ENCODE results near the gene ALDH5A1. TPM values are rescaled to one million over a fixed set of nuclear protein-coding genes. Genes with fewer than 3 reads are reported as not detected.
A peak's percentile ranks its signal among the peaks of the same experiment; 100 is the strongest.

ALDH5A1 gene
- total RNA-seq, 1 experiment from 2014 or later: 19.1 TPM

DNA sequence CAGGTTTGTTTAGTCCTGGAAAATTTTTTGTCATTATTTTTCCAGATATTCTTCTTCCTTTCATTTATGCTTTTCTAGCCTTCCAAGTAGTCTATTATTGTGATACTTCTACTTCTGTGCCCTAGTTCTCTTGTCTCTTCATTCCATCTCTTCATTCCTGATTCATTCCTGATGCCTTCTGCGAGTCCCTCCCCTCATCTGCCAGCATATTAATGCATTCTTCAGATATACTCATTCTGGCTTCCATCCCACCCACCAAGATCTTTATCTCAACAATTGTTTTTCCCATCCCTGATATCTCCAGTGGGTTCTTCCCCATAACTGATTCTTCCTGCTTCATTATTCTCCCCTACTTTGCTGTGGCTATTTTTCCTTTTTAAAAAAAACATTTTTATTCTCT, 35.2 kb downstream of the ALDH5A1 start:
- TF ChIP-seq, protein P1, sequence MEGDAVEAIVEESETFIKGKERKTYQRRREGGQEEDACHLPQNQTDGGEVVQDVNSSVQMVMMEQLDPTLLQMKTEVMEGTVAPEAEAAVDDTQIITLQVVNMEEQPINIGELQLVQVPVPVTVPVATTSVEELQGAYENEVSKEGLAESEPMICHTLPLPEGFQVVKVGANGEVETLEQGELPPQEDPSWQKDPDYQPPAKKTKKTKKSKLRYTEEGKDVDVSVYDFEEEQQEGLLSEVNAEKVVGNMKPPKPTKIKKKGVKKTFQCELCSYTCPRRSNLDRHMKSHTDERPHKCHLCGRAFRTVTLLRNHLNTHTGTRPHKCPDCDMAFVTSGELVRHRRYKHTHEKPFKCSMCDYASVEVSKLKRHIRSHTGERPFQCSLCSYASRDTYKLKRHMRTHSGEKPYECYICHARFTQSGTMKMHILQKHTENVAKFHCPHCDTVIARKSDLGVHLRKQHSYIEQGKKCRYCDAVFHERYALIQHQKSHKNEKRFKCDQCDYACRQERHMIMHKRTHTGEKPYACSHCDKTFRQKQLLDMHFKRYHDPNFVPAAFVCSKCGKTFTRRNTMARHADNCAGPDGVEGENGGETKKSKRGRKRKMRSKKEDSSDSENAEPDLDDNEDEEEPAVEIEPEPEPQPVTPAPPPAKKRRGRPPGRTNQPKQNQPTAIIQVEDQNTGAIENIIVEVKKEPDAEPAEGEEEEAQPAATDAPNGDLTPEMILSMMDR (conservative IDR thresholded peaks at IDR 0.05): no peak
- TF ChIP-seq EZH2 (IDR thresholded peaks at IDR 0.05; ENCODE audit: low read depth): no peak
- intact Hi-C loops (cut with micrococcal nuclease; ENCODE audit: unreplicated experiment): loop anchor here (10.0 kb wide), 1 partner anchor 485 kb away; no protein-coding TSS in a partner anchor
- POLR2A ChIA-PET (ENCODE audit: unreplicated experiment): no interaction called here
- Histone ChIP-seq H3K27me3 (ENCODE audit: insufficient read depth, low read depth) (no peaks in the 10 kb centered on the region), H3K9me3 (ENCODE audit: insufficient read depth, low read depth) (no peaks in the 10 kb centered on the region), H3K36me3 (ENCODE audit: low read depth) (no peaks in the 10 kb centered on the region), H3K4me2 (no peak overlapping the region), H2AFZ (no peak overlapping the region), H3F3A (ENCODE audit: insufficient read depth, low read depth) (no peaks in the 10 kb centered on the region), H4K20me1 (ENCODE audit: insufficient read depth) (no peaks in the 10 kb centered on the region), H3K79me2 (ENCODE audit: low read depth) (no peaks in the 10 kb centered on the region), H3K4me3 (no peak overlapping the region), H3K27ac (no peak overlapping the region), H3K9me2 (ENCODE audit: insufficient read depth) (no peaks in the 10 kb centered on the region), H3K4me1 (replicated peaks; ENCODE audit: insufficient read depth) (no peaks in the 10 kb centered on the region)
- BruUV-seq (replicated peaks): no TSS peak
- CTCF ChIA-PET: interaction anchor here (0.6 kb wide), 1 partner anchor 1582 kb away, joined by 4 read pairs; no protein-coding TSS in a partner anchor
- no peak for DNase-seq

DNA sequence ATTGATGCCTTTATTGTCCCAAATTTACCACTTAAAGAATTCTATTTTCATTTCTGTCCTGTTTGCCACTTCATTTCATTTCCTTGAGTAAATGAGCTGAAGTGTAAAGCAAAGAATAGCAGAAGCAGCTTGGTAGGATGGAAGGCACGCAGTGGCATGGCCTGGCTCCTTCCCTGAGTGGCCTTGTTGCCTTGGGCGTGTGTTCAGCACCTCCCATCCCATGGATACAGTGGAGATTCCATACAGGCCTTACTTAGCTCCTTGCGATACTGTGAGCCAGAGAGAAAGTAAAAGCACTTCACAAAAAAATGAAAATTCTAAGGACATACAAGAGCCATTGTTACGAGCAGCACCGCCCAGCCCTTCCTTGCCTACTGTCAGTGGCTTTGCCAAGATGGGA, 39.6 kb downstream of the ALDH5A1 start:
- no peak overlapping the region for H3K27ac ChIP-seq
- no peaks in the 10 kb centered on the region for H3F3A ChIP-seq (ENCODE audit: insufficient read depth, low read depth)
- H3K27me3 ChIP-seq (ENCODE audit: insufficient read depth, low read depth): no peaks in the 10 kb centered on the region
- no peak overlapping the region for H3K4me2 ChIP-seq
- no peak for DNase-seq
- POLR2A ChIA-PET (ENCODE audit: unreplicated experiment): no interaction called here
- CTCF ChIA-PET: no interaction called here
- H3K4me3 ChIP-seq: no peak overlapping the region
- no peak overlapping the region for H2AFZ ChIP-seq
- no peak for TF ChIP-seq EZH2 (IDR thresholded peaks at IDR 0.05; ENCODE audit: low read depth)
- TF ChIP-seq, protein P1 (conservative IDR thresholded peaks at IDR 0.05): no peak
- BruUV-seq (replicated peaks): no TSS peak
- intact Hi-C loops (cut with micrococcal nuclease; ENCODE audit: unreplicated experiment): no loop called here
- H3K4me1 ChIP-seq (replicated peaks; ENCODE audit: insufficient read depth): no peaks in the 10 kb centered on the region
- H3K36me3 ChIP-seq (ENCODE audit: low read depth): peaks cover 5% of the 10 kb centered on the region; the same call in 1 of the 2 replicates
- no peaks in the 10 kb centered on the region for H4K20me1 ChIP-seq (ENCODE audit: insufficient read depth)
- no peaks in the 10 kb centered on the region for H3K9me2 ChIP-seq (ENCODE audit: insufficient read depth)
- H3K79me2 ChIP-seq (ENCODE audit: low read depth): no peaks in the 10 kb centered on the region
- no peaks in the 10 kb centered on the region for H3K9me3 ChIP-seq (ENCODE audit: insufficient read depth, low read depth)

DNA sequence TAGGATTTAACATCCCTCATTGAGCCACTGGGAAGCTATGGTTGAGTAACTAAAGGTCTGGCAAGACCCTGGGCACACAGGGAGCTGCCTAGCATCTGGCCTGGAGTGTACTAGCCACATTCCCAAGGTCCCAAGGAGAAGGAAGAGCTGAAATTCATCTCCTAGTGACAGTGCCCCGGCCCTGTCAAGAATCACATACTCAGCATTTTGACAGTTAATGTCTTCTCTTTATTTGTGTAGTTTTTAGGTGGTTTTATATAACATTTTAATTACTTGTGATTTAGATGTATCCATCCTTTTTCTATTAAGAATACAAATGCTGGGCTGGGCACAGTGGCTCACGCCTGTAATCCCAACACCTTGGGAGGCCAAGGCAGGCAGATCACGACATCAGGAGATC, 40.4 kb downstream of the ALDH5A1 start:
- ChIA-PET POLR2A (ENCODE audit: unreplicated experiment) (interaction anchor here (0.6 kb wide), 1 partner anchor 76 kb away, joined by 8 read pairs; no protein-coding TSS in a partner anchor), CTCF (interaction anchor here (0.6 kb wide), 1 partner anchor 49 kb away, joined by 3 read pairs; no protein-coding TSS in a partner anchor)
- intact Hi-C loops (cut with micrococcal nuclease; ENCODE audit: unreplicated experiment): no loop called here
- Histone ChIP-seq H3K4me3 (no peak overlapping the region), H3K9me2 (ENCODE audit: insufficient read depth) (no peaks in the 10 kb centered on the region), H2AFZ (no peak overlapping the region), H3F3A (ENCODE audit: insufficient read depth, low read depth) (no peaks in the 10 kb centered on the region), H3K36me3 (ENCODE audit: low read depth) (peaks cover 5% of the 10 kb centered on the region; the same call in 1 of the 2 replicates), H3K9me3 (ENCODE audit: insufficient read depth, low read depth) (no peaks in the 10 kb centered on the region), H4K20me1 (ENCODE audit: insufficient read depth) (no peaks in the 10 kb centered on the region), H3K4me1 (replicated peaks; ENCODE audit: insufficient read depth) (no peaks in the 10 kb centered on the region), H3K27me3 (ENCODE audit: insufficient read depth, low read depth) (no peaks in the 10 kb centered on the region), H3K79me2 (ENCODE audit: low read depth) (no peaks in the 10 kb centered on the region), H3K27ac (no peak overlapping the region), H3K4me2 (no peak overlapping the region)
- no peak for DNase-seq
- no peak for TF ChIP-seq EZH2 (IDR thresholded peaks at IDR 0.05; ENCODE audit: low read depth)
- TF ChIP-seq, protein P1 (conservative IDR thresholded peaks at IDR 0.05): no peak
- TSS peak; percentile 26 for BruUV-seq (replicated peaks)
